Measurements from ENCODE around the gene GRPEL1. TPM values are rescaled to one million over a fixed set of nuclear protein-coding genes. Genes with fewer than 3 reads are reported as not detected.

GRPEL1 gene
- total RNA-seq, 6 experiments from 2014 or later, result 30.0 to 49.2 (median 45.3) TPM

DNA sequence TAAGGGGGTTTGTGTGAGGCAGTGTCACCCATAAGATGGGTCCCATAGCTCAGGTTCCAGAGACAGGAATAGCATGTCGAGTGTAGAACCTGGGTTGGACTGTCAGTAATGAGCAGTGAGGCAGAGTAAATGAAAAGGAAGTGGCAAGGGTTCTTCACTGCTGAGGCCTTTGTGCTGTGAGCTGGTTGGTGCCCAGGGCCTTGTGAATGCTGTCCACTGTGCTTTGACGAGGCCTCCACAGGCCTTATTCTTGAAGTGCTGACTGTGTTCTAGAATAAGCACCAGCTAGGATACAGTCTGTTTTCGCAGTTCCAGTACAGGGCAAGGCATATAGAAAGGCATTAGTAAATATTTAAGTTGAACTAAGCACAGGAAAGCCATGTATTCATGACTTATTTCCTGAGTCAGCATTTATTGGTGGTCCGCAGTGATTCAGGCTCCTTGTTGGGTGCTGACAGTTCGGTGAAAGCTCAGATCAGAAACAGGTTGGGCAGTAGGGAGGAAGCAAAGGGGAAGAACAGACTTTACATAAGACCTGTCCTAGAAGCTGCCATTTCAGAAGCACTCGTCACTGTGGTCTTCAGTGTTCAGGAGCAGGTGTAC lies 50.3 kb downstream of the GRPEL1 start:
- TF ChIP-seq, protein P1, sequence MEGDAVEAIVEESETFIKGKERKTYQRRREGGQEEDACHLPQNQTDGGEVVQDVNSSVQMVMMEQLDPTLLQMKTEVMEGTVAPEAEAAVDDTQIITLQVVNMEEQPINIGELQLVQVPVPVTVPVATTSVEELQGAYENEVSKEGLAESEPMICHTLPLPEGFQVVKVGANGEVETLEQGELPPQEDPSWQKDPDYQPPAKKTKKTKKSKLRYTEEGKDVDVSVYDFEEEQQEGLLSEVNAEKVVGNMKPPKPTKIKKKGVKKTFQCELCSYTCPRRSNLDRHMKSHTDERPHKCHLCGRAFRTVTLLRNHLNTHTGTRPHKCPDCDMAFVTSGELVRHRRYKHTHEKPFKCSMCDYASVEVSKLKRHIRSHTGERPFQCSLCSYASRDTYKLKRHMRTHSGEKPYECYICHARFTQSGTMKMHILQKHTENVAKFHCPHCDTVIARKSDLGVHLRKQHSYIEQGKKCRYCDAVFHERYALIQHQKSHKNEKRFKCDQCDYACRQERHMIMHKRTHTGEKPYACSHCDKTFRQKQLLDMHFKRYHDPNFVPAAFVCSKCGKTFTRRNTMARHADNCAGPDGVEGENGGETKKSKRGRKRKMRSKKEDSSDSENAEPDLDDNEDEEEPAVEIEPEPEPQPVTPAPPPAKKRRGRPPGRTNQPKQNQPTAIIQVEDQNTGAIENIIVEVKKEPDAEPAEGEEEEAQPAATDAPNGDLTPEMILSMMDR (IDR thresholded peaks at IDR 0.05), result no peak
- no peak for TF ChIP-seq POLR2A (IDR thresholded peaks at IDR 0.05)

DNA sequence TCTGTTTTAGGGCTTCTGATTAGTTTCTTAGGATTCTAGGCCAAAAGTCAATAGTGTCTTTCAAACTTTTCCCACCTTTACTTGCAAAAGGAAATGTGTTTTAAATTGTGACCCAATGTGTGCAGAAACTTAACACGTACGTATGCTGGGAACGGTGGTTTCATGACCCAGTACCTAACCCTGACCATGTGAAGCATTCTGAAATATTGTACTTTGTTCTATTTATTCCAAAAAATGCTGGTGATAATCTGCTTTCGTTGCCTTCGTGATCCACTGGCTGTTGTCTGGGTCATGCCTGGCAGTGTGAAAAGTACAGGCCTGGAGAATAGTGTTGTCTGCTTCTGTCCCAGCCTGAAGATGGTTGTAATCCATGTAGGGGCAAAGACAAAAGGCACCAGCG lies 51.4 kb downstream of the GRPEL1 start:
- no peaks in the 10 kb centered on the region for H3K27me3 ChIP-seq
- DNase-seq (no peak), ATAC-seq (peak; percentile 17 to 46 (median 29))
- H3K27ac ChIP-seq, result peak overlapping the region in 2 of 3 donors; percentile 54 to 67
- TF ChIP-seq POLR2A (IDR thresholded peaks at IDR 0.05), result no peak
- TF ChIP-seq, protein P1 (IDR thresholded peaks at IDR 0.05), result no peak
- peaks cover 0 to 48% (median 5%) of the 10 kb centered on the region in 4 donors for H3K36me3 ChIP-seq
- peaks cover 0 to 32% (median 12%) of the 10 kb centered on the region in 4 donors for H3K4me1 ChIP-seq
- intact Hi-C loops (cut with DNase I), result no loop called here
- WGBS (ENCODE audit: insufficient coverage, low coverage, low lambda C conversion rate, missing lambda C conversion rate), result 51% methylated on average over 6 of the region's 6 CpGs
- H3K4me3 ChIP-seq, result peak overlapping the region in 1 of 3 donors; percentile 28
- H3K9me3 ChIP-seq, result no peaks in the 10 kb centered on the region

More for the DNA sequence above, 50.3 kb downstream of the GRPEL1 start:
- Histone ChIP-seq H3K4me3 (no peak overlapping the region), H3K4me1 (peaks cover 0 to 32% (median 12%) of the 10 kb centered on the region in 4 donors), H3K36me3 (peaks cover 0 to 45% (median 4%) of the 10 kb centered on the region in 4 donors), H3K27ac (peak overlapping the region in 2 of 3 donors; percentile 33 to 54), H3K27me3 (no peaks in the 10 kb centered on the region), H3K9me3 (no peaks in the 10 kb centered on the region)
- DNase-seq (no peak), ATAC-seq (no peak)
- WGBS (ENCODE audit: insufficient coverage, low coverage, low lambda C conversion rate, missing lambda C conversion rate), result 95% methylated on average over 6 of the region's 6 CpGs
- intact Hi-C loops (cut with DNase I), result no loop called here

DNA sequence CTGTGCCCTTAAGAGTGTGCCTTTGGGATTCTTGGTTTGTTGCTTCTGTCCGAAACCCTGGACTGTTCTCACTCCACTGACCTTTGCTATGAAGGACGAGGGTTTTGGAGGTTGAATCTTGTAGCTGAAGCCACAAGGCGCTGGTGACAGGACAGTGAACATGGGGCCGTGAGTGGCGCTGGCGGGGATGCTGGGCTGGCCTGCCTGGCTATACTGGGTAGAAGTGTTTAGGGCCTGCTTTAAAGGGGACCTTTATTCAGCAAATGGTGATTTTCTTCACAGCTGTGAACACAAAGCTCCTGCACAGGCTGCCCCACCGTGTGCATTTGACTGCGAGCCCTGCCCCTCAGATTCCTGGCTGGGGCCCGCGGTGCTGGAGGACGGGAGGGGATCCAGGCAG lies 51.8 kb downstream of the GRPEL1 start:
- peaks cover 0 to 49% (median 5%) of the 10 kb centered on the region in 4 donors for H3K36me3 ChIP-seq
- 43% methylated on average over 6 of the region's 11 CpGs for WGBS (ENCODE audit: insufficient coverage, low coverage, low lambda C conversion rate, missing lambda C conversion rate)
- H3K27ac ChIP-seq, result peak overlapping the region in 2 of 3 donors; percentile 54 to 67
- H3K4me1 ChIP-seq, result peaks cover 0 to 32% (median 12%) of the 10 kb centered on the region in 4 donors
- H3K4me3 ChIP-seq, result peak overlapping the region in 1 of 3 donors; percentile 28
- DNase-seq (no peak), ATAC-seq (peak; percentile 8 to 17 (median 12))
- TF ChIP-seq, protein P1 (IDR thresholded peaks at IDR 0.05), result no peak
- no peak for TF ChIP-seq POLR2A (IDR thresholded peaks at IDR 0.05)
- intact Hi-C loops (cut with DNase I), result no loop called here
- H3K27me3 ChIP-seq, result no peaks in the 10 kb centered on the region
- no peaks in the 10 kb centered on the region for H3K9me3 ChIP-seq

DNA sequence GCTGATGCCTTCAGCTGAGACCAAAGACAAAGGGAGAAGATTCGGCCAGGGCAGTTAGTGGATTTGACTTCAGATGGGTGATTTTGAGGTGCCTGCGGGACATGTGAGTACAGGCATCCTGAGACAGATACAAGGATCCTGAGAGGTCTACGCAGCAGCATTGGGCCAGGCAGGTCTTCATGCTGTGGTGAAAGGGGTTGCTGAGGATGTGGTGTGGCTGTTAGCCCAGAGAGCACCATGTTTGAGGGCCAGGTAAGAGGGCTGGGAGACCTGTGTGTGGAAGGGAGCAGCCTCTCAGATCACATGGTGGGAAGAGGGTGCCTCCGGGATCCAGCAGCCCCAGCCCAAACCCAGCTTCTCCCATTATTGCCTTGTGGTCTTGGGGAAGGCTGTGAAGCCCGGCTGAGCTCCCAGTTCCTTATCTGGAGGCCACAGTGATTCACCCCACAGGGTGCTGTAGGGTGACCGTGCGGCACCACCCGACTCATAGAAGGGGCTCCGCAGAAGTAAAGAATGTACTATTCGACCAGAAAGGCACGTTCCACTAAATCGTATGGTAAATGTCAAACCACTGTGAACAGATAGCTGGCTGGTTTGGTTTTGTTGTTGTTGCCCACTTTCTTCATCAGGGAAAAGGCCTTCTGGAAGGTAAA lies 52.4 kb downstream of the GRPEL1 start:
- peak overlapping the region in 1 of 3 donors; percentile 28 for H3K4me3 ChIP-seq
- peaks cover 0 to 32% (median 12%) of the 10 kb centered on the region in 4 donors for H3K4me1 ChIP-seq
- no peaks in the 10 kb centered on the region for H3K27me3 ChIP-seq
- no peak for DNase-seq
- H3K27ac ChIP-seq, result peak overlapping the region in 2 of 3 donors; percentile 54 to 67
- TF ChIP-seq, protein P1 (IDR thresholded peaks at IDR 0.05), result no peak
- TF ChIP-seq POLR2A (IDR thresholded peaks at IDR 0.05), result no peak
- peak in 1 of 4 donors; percentile 1 for ATAC-seq
- peaks cover 0 to 49% (median 5%) of the 10 kb centered on the region in 4 donors for H3K36me3 ChIP-seq
- WGBS (ENCODE audit: insufficient coverage, low coverage, low lambda C conversion rate, missing lambda C conversion rate), result 89% methylated on average over 3 of the region's 12 CpGs
- intact Hi-C loops (cut with DNase I), result no loop called here
- no peaks in the 10 kb centered on the region for H3K9me3 ChIP-seq
